ENCODE measurements around the gene TMOD1. TPM values are rescaled to one million over a fixed set of nuclear protein-coding genes. Genes with fewer than 3 reads are reported as not detected.

Gene TMOD1
- total RNA-seq, 4 donors from 2014 or later: 82.3 to 202 (median 175) TPM

DNA sequence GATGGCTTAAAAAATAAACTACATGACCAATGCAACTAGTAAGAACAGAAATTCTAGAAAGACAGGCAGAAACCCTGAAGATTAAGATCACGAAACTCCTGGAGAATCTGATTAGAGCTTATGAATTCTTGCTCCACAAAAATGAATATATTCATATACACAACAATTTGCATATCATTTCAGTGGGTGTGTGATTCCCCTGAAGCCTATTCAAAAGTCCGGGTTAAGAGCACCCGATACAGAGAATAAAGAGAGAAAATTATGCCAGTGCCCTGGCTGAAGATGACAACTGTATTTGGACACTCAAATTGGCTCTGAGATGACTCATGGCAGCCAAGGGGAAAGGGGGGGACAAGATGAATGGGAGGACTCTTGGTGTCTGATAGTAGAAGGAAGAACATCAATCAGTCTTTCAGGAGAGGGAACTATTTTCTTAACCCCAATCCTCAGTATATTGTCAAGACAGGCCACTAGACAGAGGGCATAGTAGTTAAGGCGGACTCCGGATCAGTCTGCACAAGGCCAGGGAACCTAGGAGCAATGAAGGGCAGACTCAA, 6.0 kb downstream of the TMOD1 start:
- in situ Hi-C loops (cut with MboI; ENCODE audit: low sequenced_read_pairs in 4 of 4): loop anchor here in 1 of 4 donors (10.0 kb wide), 1 partner anchor 87 kb away; no protein-coding TSS in a partner anchor
- ATAC-seq: no peak

DNA sequence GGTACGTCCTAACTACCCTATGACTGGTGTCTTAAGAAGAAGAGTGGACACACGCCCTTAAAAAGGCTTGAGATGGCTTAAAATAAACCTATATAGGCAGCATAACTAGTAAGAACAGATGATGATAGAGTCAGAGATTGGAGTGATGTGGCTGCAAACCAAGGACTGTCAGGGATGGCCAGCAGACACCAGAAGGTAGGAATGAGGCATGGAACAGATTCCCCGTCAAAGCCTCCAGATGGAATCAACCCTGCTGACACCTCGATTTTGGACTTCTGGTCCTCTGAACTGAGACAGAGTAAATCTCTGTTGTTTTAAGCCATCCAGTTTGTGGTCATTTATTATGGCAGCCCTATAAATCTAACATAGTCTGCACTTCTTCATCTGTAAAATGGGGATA, 7.4 kb downstream of the TMOD1 start:
- Histone ChIP-seq H3K27me3 (no peaks in the 10 kb centered on the region), H3K36me3 (no peaks in the 10 kb centered on the region), H3K27ac (peak overlapping the region; percentile 89 to 98 (median 98)), H3K4me3 (no peak overlapping the region), H3K9me3 (no peaks in the 10 kb centered on the region), H3K4me1 (peaks cover 60 to 70% of the 10 kb centered on the region in 2 donors)
- TF ChIP-seq POLR2A (IDR thresholded peaks at IDR 0.05): no peak
- TF ChIP-seq, protein P1, sequence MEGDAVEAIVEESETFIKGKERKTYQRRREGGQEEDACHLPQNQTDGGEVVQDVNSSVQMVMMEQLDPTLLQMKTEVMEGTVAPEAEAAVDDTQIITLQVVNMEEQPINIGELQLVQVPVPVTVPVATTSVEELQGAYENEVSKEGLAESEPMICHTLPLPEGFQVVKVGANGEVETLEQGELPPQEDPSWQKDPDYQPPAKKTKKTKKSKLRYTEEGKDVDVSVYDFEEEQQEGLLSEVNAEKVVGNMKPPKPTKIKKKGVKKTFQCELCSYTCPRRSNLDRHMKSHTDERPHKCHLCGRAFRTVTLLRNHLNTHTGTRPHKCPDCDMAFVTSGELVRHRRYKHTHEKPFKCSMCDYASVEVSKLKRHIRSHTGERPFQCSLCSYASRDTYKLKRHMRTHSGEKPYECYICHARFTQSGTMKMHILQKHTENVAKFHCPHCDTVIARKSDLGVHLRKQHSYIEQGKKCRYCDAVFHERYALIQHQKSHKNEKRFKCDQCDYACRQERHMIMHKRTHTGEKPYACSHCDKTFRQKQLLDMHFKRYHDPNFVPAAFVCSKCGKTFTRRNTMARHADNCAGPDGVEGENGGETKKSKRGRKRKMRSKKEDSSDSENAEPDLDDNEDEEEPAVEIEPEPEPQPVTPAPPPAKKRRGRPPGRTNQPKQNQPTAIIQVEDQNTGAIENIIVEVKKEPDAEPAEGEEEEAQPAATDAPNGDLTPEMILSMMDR (IDR thresholded peaks at IDR 0.05 in 4 of 5, conservative IDR thresholded peaks at IDR 0.05 in 1 of 5): no peak
- no peak for DNase-seq
- intact Hi-C loops (cut with DNase I; ENCODE audit: low total_unique reads) (no loop called here), in situ Hi-C loops (cut with MboI; ENCODE audit: low sequenced_read_pairs in 4 of 4) (loop anchor here in 1 of 4 donors (10.0 kb wide), 1 partner anchor 86 kb away; no protein-coding TSS in a partner anchor)
- no peak for ATAC-seq

More for the DNA sequence above, 6.0 kb downstream of the TMOD1 start:
- Histone ChIP-seq H3K4me1 (peaks cover 70 to 79% of the 10 kb centered on the region in 2 donors), H3K27me3 (no peaks in the 10 kb centered on the region), H3K27ac (peak overlapping the region; percentile 56 to 98 (median 98)), H3K9me3 (no peaks in the 10 kb centered on the region), H3K36me3 (no peaks in the 10 kb centered on the region), H3K4me3 (no peak overlapping the region)
- no peak for DNase-seq
- TF ChIP-seq POLR2A (IDR thresholded peaks at IDR 0.05): no peak
- TF ChIP-seq, protein P1 (IDR thresholded peaks at IDR 0.05 in 4 of 5, conservative IDR thresholded peaks at IDR 0.05 in 1 of 5): no peak
- intact Hi-C loops (cut with DNase I; ENCODE audit: low total_unique reads): no loop called here

DNA sequence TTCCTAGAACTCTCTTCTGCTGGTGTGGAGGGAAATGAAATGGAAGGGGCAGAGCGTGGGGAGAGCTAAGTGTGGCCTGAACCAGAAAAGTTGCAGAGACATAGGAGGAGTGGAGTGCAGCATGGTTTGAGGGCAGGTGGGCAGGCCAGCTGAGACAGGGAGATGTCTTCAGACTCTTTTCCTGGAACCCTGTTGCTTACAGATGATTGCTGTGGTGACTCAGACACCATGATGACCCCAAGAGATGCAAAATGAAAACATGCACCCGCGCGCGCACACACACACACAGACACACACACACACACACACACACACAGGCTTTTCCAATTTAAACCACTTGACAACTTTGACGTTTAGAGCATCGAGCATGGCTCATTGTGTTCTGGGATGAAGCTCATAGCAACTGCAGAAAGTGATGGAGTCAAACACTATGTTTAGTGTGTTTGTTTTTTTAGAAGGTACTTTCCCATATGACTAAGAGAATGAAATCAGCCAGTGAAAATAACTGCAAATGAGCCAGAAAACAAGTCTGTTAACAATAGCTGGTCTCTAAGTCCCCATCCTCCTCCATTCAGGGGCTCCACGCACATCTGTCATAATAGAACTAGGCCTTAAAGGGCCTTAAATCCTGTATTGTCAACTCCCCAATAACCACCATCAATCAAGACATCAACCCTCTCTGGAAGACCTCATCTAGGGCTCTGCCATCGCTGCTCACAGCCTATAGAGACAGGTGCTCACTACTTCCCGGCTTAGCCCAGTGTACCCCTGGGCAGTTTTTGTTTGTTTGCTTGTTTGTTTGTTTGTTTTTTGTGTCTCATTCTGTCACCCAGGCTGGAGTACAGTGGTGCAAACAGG, 9.6 kb downstream of the TMOD1 start:
- peaks cover 55 to 69% of the 10 kb centered on the region in 2 donors for H3K4me1 ChIP-seq
- H3K4me3 ChIP-seq: no peak overlapping the region
- in situ Hi-C loops (cut with MboI; ENCODE audit: low sequenced_read_pairs in 4 of 4): no loop called here
- DNase-seq (no peak), ATAC-seq (peak; percentile 9 to 68)
- no peaks in the 10 kb centered on the region for H3K27me3 ChIP-seq
- H3K27ac ChIP-seq: peak overlapping the region; percentile 89 to 98 (median 96)
- no peaks in the 10 kb centered on the region for H3K9me3 ChIP-seq
- H3K36me3 ChIP-seq: no peaks in the 10 kb centered on the region
- intact Hi-C loops (cut with DNase I; ENCODE audit: low total_unique reads): no loop called here
- TF ChIP-seq POLR2A (IDR thresholded peaks at IDR 0.05): peak in 1 of 2 donors; percentile 11
- TF ChIP-seq, protein P1 (IDR thresholded peaks at IDR 0.05 in 4 of 5, conservative IDR thresholded peaks at IDR 0.05 in 1 of 5): no peak

DNA sequence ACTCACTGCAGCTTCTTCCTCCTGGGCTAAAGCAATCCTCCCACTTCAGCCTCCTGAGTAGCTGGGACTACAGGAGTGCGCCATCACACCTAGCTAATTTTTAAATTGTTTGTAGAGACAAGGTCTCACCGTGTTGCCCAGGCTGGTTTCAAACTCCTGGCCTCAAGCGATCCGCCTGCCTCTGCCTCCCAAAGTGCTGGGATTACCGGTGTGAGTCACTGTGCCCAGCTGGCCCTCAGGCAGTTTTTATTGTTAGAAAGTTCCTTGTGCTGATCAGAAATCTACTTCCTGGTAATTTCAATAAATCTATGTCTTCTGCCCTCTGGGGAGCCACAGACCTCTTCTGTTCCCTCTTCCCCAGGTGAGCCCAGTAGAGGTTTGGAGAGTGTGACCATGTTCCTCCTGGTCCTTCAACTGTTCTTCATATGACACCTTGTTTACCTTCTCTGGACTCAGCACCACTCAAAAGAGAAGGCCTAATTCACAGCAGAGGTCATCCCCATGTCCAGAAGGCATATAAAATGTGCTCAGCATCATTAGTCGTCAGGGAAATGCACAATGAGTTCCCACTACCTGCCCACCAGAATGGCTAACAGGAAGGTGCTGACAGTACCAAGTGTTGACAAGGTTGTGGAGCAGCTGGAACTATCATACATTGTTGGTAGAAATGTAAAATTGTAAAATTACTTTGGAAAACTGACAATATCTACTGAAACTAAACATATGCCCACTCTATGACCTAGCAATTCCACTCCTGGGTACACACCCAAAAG, 10.4 kb downstream of the TMOD1 start:
- ATAC-seq: no peak
- no peaks in the 10 kb centered on the region for H3K36me3 ChIP-seq
- peak overlapping the region; percentile 89 to 98 (median 96) for H3K27ac ChIP-seq
- DNase-seq: no peak
- H3K4me1 ChIP-seq: peaks cover 55 to 69% of the 10 kb centered on the region in 2 donors
- TF ChIP-seq, protein P1 (IDR thresholded peaks at IDR 0.05 in 4 of 5, conservative IDR thresholded peaks at IDR 0.05 in 1 of 5): no peak
- TF ChIP-seq POLR2A (IDR thresholded peaks at IDR 0.05): no peak
- H3K4me3 ChIP-seq: no peak overlapping the region
- no peaks in the 10 kb centered on the region for H3K9me3 ChIP-seq
- intact Hi-C loops (cut with DNase I; ENCODE audit: low total_unique reads): no loop called here
- H3K27me3 ChIP-seq: no peaks in the 10 kb centered on the region
- in situ Hi-C loops (cut with MboI; ENCODE audit: low sequenced_read_pairs in 4 of 4): no loop called here

Data from gastrocnemius medialis (tissue), 4 donors.